ENCODE data around the gene GLB1L3. TPM values are rescaled to one million over a fixed set of nuclear protein-coding genes. Genes with fewer than 3 reads are reported as not detected.
A peak's percentile ranks its signal among the peaks of the same experiment; 100 is the strongest.

GLB1L3 gene
- total RNA-seq, 2 donors from 2014 or later, result 1.3 TPM; not detected in 1

DNA sequence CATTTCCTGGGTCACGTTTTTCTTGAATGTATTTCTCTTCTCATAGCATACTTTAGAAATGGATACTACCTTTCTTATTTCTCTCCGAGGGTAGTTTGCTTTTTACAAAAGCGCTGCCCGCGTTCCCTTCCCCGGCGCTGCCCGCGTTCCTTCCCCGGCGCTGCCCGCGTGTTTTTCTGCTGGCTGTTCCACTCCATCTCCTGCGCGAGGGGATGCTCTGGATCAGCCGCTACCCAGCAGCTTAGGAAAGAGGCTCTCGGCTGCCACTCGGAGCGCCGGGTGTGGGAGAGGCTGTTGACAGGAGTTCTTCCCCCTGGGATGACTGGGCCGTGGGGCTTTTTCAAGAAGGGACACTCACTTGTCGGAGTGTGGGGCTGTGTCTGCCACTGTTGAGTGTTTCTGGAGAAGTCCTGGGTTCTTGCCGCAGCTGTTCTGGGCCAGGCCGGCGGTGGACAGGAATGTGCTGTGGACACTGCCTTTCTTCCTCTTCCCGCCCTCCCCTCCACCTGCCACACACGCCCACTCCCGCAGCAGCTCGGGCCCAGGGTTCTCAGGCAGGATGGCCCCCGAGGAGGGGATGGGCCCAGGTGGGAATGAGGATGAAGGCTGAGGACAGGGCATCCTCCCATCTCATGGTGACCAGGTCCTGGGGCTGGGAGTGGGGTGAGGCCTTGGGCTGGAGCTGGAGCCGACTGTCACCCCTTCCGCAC, 86.2 kb downstream of the GLB1L3 start:
- no peak for TF ChIP-seq POLR2A (IDR thresholded peaks at IDR 0.05)
- TF ChIP-seq, protein P1, sequence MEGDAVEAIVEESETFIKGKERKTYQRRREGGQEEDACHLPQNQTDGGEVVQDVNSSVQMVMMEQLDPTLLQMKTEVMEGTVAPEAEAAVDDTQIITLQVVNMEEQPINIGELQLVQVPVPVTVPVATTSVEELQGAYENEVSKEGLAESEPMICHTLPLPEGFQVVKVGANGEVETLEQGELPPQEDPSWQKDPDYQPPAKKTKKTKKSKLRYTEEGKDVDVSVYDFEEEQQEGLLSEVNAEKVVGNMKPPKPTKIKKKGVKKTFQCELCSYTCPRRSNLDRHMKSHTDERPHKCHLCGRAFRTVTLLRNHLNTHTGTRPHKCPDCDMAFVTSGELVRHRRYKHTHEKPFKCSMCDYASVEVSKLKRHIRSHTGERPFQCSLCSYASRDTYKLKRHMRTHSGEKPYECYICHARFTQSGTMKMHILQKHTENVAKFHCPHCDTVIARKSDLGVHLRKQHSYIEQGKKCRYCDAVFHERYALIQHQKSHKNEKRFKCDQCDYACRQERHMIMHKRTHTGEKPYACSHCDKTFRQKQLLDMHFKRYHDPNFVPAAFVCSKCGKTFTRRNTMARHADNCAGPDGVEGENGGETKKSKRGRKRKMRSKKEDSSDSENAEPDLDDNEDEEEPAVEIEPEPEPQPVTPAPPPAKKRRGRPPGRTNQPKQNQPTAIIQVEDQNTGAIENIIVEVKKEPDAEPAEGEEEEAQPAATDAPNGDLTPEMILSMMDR (IDR thresholded peaks at IDR 0.05), result no peak
- Histone ChIP-seq H3K36me3 (replicated peaks in 1 of 2; ENCODE audit: insufficient read depth in 1 of 2, low read depth in 2 of 2) (no peaks in the 10 kb centered on the region), H3K27ac (no peak overlapping the region), H3K27me3 (no peaks in the 10 kb centered on the region), H3K9me3 (no peaks in the 10 kb centered on the region), H3K4me3 (no peak overlapping the region), H3K4me1 (peaks cover 5% of the 10 kb centered on the region)
- intact Hi-C loops (cut with DNase I), result no loop called here
- 84 to 94% methylated on average over 24 to 32 of the region's 32 CpGs for WGBS, 2 donors
- ATAC-seq (no peak), DNase-seq (peak in 1 of 4 donors; percentile 5)

DNA sequence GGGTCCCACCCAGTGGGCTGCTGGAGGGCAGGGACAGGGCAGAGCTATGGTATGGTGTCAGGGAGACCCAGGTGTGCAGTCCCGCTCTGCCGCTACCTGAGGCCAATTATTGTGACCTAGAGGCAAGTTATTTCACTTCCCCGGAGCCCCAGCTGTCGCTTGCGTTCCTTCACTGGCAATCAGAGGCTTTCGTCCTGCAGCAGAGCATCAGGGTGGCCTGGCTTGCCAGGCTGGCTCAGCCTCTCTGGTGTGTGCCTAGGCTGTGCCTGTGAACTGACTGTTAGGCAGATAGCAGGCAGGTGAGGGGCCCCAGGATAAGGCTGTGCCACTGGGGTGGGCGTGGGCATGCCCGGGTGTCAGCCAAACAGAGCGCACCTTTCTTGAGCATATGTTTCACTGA, 87.0 kb downstream of the GLB1L3 start:
- DNase-seq (peak in 1 of 4 donors; percentile 7), ATAC-seq (no peak)
- intact Hi-C loops (cut with DNase I), result no loop called here
- no peak for TF ChIP-seq POLR2A (IDR thresholded peaks at IDR 0.05)
- TF ChIP-seq, protein P1 (IDR thresholded peaks at IDR 0.05), result no peak
- H3K27me3 ChIP-seq, result no peaks in the 10 kb centered on the region
- no peaks in the 10 kb centered on the region for H3K36me3 ChIP-seq (replicated peaks in 1 of 2; ENCODE audit: insufficient read depth in 1 of 2, low read depth in 2 of 2)
- 88 to 96% methylated on average over 7 to 8 of the region's 9 CpGs for WGBS, 2 donors
- no peak overlapping the region for H3K4me3 ChIP-seq
- H3K27ac ChIP-seq, result no peak overlapping the region
- no peaks in the 10 kb centered on the region for H3K9me3 ChIP-seq
- peaks cover 5% of the 10 kb centered on the region for H3K4me1 ChIP-seq

- Histone ChIP-seq H3K4me3 (no peak overlapping the region), H3K9me3 (no peaks in the 10 kb centered on the region), H3K36me3 (replicated peaks in 1 of 2; ENCODE audit: insufficient read depth in 1 of 2, low read depth in 2 of 2) (no peaks in the 10 kb centered on the region), H3K4me1 (peaks cover 5% of the 10 kb centered on the region), H3K27me3 (no peaks in the 10 kb centered on the region), H3K27ac (no peak overlapping the region)
- intact Hi-C loops (cut with DNase I), result no loop called here
- DNase-seq (peak in 1 of 4 donors; percentile 6), ATAC-seq (no peak)
- WGBS, 2 donors, result 80 to 81% methylated on average over 7 of the region's 7 CpGs
- no peak for TF ChIP-seq POLR2A (IDR thresholded peaks at IDR 0.05)
- TF ChIP-seq, protein P1 (IDR thresholded peaks at IDR 0.05), result no peak
Observed at GRCh38 chr11:134363592-134363991, 87.4 kb downstream of the GLB1L3 start.

DNA sequence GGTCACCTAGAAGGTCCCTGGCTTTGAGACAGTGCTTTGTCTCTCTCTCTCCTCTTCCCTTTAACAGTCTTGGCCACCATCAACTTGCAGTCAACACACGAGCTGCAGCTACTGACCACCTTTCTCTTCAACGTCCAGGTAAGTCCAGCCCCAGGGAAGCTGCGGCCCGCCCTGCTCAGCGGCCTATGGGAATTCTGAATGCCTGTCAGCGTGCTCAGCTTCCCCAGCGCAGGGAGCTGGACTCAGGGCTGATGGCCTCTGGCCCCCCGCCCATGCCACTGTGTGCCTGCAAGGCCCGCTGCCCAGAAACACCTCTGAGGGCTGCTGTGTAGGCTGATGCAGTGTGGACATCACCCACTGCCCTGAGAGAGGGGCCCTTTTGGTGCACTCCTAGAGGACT, 88.1 kb downstream of the GLB1L3 start:
- Histone ChIP-seq H3K4me1 (peaks cover 5% of the 10 kb centered on the region), H3K27ac (no peak overlapping the region), H3K27me3 (no peaks in the 10 kb centered on the region), H3K9me3 (no peaks in the 10 kb centered on the region), H3K36me3 (replicated peaks in 1 of 2; ENCODE audit: insufficient read depth in 1 of 2, low read depth in 2 of 2) (no peaks in the 10 kb centered on the region), H3K4me3 (no peak overlapping the region)
- DNase-seq, result no peak
- no peak for ATAC-seq
- WGBS, 2 donors, result 89 to 92% methylated on average over 9 of the region's 9 CpGs
- TF ChIP-seq, protein P1 (IDR thresholded peaks at IDR 0.05), result no peak
- TF ChIP-seq POLR2A (IDR thresholded peaks at IDR 0.05), result no peak
- intact Hi-C loops (cut with DNase I), result no loop called here
